Astrocyte (in vitro differentiated cells and primary cell): ENCODE results near the gene DDIT4. TPM values are rescaled to one million over a fixed set of nuclear protein-coding genes. Genes with fewer than 3 reads are reported as not detected.

ENCODE experiments used
- DNase-seq: peaks from one replicate; pipeline ENCODE4 v3.0.0-alpha.2; 2010; ENCODE audit warnings: low read depth
- FAIRE-seq: peaks from 2 replicates; lab custom pipeline; 2011; peaks lifted over from hg19 to GRCh38; lab: Jason Lieb, UNC
- H2AFZ ChIP-seq: 2 replicates; pipeline ENCODE4 v1.6.0; 2012; ENCODE audit warnings: low read depth, low read length, inconsistent platforms
- H3K27ac ChIP-seq: 2 replicates; pipeline ENCODE4 v1.5.1; 2011; ENCODE audit warnings: low read depth, low read length, inconsistent platforms
- H3K27me3 ChIP-seq: 2 replicates; pipeline ENCODE4 v1.6.0; 2011; ENCODE audit warnings: low read length, inconsistent platforms; ENCODE audit not compliant: insufficient read depth
- H3K36me3 ChIP-seq: 2 replicates; pipeline ENCODE4 v1.5.1; 2011; ENCODE audit warnings: low read length, inconsistent platforms; ENCODE audit not compliant: insufficient read depth
- H3K4me1 ChIP-seq: 2 replicates; pipeline ENCODE4 v1.5.1; 2011; ENCODE audit warnings: low read length, inconsistent platforms; ENCODE audit not compliant: insufficient read depth
- H3K4me2 ChIP-seq: 2 replicates; pipeline ENCODE4 v1.6.0; 2012; ENCODE audit warnings: low read length, inconsistent platforms
- H3K4me3 ChIP-seq: 2 replicates; pipeline ENCODE4 v1.5.1; 2011; ENCODE audit warnings: low read depth, mild to moderate bottlenecking, low read length, inconsistent platforms; ENCODE audit not compliant: insufficient read depth
- H3K79me2 ChIP-seq: 2 replicates; pipeline ENCODE4 v1.6.0; 2012; ENCODE audit warnings: mild to moderate bottlenecking, low read length, inconsistent platforms; ENCODE audit not compliant: insufficient read depth
- H3K9ac ChIP-seq: 2 replicates; pipeline ENCODE4 v1.6.0; 2012; ENCODE audit warnings: mild to moderate bottlenecking, low read length, inconsistent platforms
- H3K9me3 ChIP-seq: 2 replicates; pipeline ENCODE4 v1.5.1; 2012; ENCODE audit warnings: low read depth, mild to moderate bottlenecking, low read length, inconsistent platforms; ENCODE audit not compliant: insufficient read depth
- H4K20me1 ChIP-seq: 2 replicates; pipeline ENCODE4 v1.6.0; 2012; ENCODE audit warnings: low read length, inconsistent platforms; ENCODE audit not compliant: insufficient read depth
- H3K27ac Mint-ChIP-seq: one replicate; pipeline ENCODE4 v1.8.0; 2021; ENCODE audit warnings: mild to moderate bottlenecking, mixed read lengths; ENCODE audit not compliant: unreplicated experiment
- H3K27me3 Mint-ChIP-seq: one replicate; pipeline ENCODE4 v1.8.0; 2021; ENCODE audit warnings: low read depth, mixed read lengths; ENCODE audit not compliant: unreplicated experiment
- H3K36me3 Mint-ChIP-seq: one replicate; pipeline ENCODE4 v1.8.0; 2021; ENCODE audit warnings: low read depth, mixed read lengths; ENCODE audit not compliant: unreplicated experiment
- H3K4me1 Mint-ChIP-seq: one replicate; pipeline ENCODE4 v1.8.0; 2021; ENCODE audit warnings: low read depth, mixed read lengths; ENCODE audit not compliant: unreplicated experiment
- H3K4me3 Mint-ChIP-seq: one replicate; pipeline ENCODE4 v1.8.0; 2021; ENCODE audit warnings: mild to moderate bottlenecking, moderate library complexity, mixed read lengths; ENCODE audit not compliant: unreplicated experiment
- H3K9me3 Mint-ChIP-seq: one replicate; pipeline ENCODE4 v1.8.0; 2021; ENCODE audit warnings: mild to moderate bottlenecking, mixed read lengths; ENCODE audit not compliant: unreplicated experiment
- EZH2 ChIP-seq: IDR thresholded peaks from 2 replicates; pipeline ENCODE4 v1.6.1; 2012; ENCODE audit warnings: mild to moderate bottlenecking, low read length, inconsistent platforms; ENCODE audit not compliant: insufficient read depth
- total RNA-seq: library from RNA; stranded (reverse); gene quantifications from 2 replicates; pipeline ENCODE4 v1.2.1, GENCODE V29; 2021
- TF ChIP-seq, protein P1 (sequence below): IDR thresholded peaks from 2 replicates; pipeline ENCODE4 v1.5.1; 2011; ENCODE audit warnings: low read depth, mild to moderate bottlenecking, inconsistent platforms, low read length, moderate library complexity; ENCODE audit not compliant: insufficient read depth

Gene DDIT4
- total RNA-seq, 1 donor from 2014 or later: 244 TPM

DNA sequence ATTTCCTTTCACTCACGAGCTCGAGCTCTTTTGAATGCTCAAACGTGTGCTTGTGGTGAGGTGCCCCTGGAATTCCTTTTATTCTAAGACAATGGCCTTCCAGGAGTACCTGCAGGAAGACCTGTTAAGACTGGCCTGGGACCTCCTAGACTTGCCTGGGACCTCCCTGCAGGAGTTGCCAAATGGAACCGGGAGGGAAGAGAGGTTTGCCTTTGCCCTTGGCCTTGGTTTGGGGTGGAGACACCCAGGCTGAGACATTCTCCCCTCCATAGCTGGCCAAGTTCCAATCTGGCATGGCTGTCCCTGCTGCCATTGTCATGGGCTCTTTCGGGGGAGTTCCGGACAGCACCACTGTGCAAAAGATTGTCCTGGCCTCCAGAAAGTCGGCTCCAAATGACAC, 41.3 kb downstream of the DDIT4 start:
- Histone ChIP-seq H3K9me3 (no peaks in the 10 kb centered on the region), H3K9ac (no peak overlapping the region), H3K79me2 (no peaks in the 10 kb centered on the region), H3K36me3 (no peaks in the 10 kb centered on the region), H3K4me3 (no peak overlapping the region), H3K27me3 (no peaks in the 10 kb centered on the region), H4K20me1 (no peaks in the 10 kb centered on the region), H2AFZ (no peak overlapping the region), H3K27ac (no peak overlapping the region), H3K4me1 (peaks cover 20% of the 10 kb centered on the region), H3K4me2 (no peak overlapping the region)
- H3K36me3 Mint-ChIP-seq: no peaks in the 10 kb centered on the region
- no peaks in the 10 kb centered on the region for H3K9me3 Mint-ChIP-seq
- no peaks in the 10 kb centered on the region for H3K27me3 Mint-ChIP-seq
- FAIRE-seq: no peak
- no peak overlapping the region for H3K27ac Mint-ChIP-seq
- no peak for TF ChIP-seq EZH2
- TF ChIP-seq, protein P1, sequence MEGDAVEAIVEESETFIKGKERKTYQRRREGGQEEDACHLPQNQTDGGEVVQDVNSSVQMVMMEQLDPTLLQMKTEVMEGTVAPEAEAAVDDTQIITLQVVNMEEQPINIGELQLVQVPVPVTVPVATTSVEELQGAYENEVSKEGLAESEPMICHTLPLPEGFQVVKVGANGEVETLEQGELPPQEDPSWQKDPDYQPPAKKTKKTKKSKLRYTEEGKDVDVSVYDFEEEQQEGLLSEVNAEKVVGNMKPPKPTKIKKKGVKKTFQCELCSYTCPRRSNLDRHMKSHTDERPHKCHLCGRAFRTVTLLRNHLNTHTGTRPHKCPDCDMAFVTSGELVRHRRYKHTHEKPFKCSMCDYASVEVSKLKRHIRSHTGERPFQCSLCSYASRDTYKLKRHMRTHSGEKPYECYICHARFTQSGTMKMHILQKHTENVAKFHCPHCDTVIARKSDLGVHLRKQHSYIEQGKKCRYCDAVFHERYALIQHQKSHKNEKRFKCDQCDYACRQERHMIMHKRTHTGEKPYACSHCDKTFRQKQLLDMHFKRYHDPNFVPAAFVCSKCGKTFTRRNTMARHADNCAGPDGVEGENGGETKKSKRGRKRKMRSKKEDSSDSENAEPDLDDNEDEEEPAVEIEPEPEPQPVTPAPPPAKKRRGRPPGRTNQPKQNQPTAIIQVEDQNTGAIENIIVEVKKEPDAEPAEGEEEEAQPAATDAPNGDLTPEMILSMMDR: no peak
- no peak overlapping the region for H3K4me3 Mint-ChIP-seq
- no peak for DNase-seq
- peaks cover 24% of the 10 kb centered on the region for H3K4me1 Mint-ChIP-seq

DNA sequence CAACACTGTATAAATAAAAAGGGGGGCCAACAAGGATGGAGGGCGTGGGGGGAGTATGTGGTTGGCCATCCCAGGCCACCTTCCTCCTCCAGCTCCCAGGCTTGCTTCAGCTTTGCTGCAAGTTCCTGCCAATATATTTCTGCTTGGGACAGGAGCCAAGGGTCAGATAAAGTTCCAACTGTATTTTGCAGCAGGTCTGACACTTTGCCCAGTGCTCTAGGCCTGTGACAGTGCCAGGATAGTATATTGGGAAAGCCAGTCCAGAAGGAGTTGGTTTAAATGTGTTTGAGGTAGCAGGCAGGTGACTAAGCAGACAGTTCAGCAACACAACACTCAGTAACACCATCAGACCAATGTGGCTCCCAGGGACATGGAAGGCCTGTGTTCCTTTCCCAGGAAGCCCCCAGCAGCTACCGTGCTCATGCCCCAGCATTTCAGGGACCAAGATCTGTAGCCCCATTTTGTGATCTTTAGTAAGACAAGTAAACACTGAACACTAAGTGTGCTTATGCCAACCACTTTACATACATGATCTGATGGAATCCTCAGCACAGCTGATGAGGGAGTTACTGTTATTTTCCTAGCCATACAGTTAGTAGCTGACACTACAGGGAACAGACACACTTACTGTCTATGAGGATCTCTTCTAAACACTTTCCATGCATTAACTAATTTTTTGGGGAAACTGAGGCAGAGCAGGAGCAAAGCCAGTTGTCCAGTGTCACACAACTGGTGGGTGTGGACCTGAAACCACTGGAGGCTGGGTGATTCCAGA, 42.1 kb downstream of the DDIT4 start:
- Histone ChIP-seq H3K36me3 (no peaks in the 10 kb centered on the region), H2AFZ (no peak overlapping the region), H3K27me3 (no peaks in the 10 kb centered on the region), H3K9ac (no peak overlapping the region), H3K4me2 (no peak overlapping the region), H3K9me3 (no peaks in the 10 kb centered on the region), H3K4me1 (peaks cover 23% of the 10 kb centered on the region), H4K20me1 (no peaks in the 10 kb centered on the region), H3K4me3 (no peak overlapping the region), H3K27ac (no peak overlapping the region), H3K79me2 (no peaks in the 10 kb centered on the region)
- Mint-ChIP-seq H3K36me3 (no peaks in the 10 kb centered on the region), H3K4me1 (peaks cover 23% of the 10 kb centered on the region), H3K9me3 (no peaks in the 10 kb centered on the region), H3K27ac (peak overlapping the region; percentile 68), H3K4me3 (no peak overlapping the region), H3K27me3 (no peaks in the 10 kb centered on the region)
- no peak for FAIRE-seq
- TF ChIP-seq EZH2: no peak
- TF ChIP-seq, protein P1: no peak
- peak; percentile 58 for DNase-seq

DNA sequence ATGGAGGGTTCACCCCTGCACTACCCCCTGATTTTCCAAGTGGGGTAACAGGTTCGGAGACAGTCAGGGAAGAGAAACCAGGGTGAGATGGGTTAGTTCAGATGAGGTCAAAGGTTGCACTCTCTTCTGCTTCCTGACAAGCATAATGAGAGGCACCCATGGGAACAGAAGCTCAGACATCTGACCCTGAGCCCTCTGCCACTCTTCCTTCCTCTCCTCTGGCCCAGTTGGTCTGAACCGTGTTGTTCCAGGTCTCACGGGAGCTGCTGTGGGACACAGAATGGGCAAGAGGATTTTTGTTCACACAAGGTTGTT, 42.6 kb downstream of the DDIT4 start:
- DNase-seq (no peak), FAIRE-seq (no peak)
- no peak overlapping the region for H3K27ac ChIP-seq
- no peaks in the 10 kb centered on the region for H3K27me3 ChIP-seq
- Mint-ChIP-seq H3K9me3 (no peaks in the 10 kb centered on the region), H3K4me1 (peaks cover 25% of the 10 kb centered on the region), H3K4me3 (no peak overlapping the region), H3K36me3 (no peaks in the 10 kb centered on the region), H3K27ac (peak overlapping the region; percentile 68), H3K27me3 (no peaks in the 10 kb centered on the region)
- no peaks in the 10 kb centered on the region for H3K36me3 ChIP-seq
- H2AFZ ChIP-seq: no peak overlapping the region
- no peaks in the 10 kb centered on the region for H3K9me3 ChIP-seq
- TF ChIP-seq EZH2: no peak
- TF ChIP-seq, protein P1: no peak
- H4K20me1 ChIP-seq: no peaks in the 10 kb centered on the region
- H3K4me2 ChIP-seq: no peak overlapping the region
- no peak overlapping the region for H3K4me3 ChIP-seq
- no peak overlapping the region for H3K9ac ChIP-seq
- H3K79me2 ChIP-seq: no peaks in the 10 kb centered on the region
- H3K4me1 ChIP-seq: peaks cover 28% of the 10 kb centered on the region
